ENCODE data around the gene ZNF595.
"Not testable (repeated sequence)": the region's sequence is repeated elsewhere in the genome, so short reads cannot be mapped to it uniquely, and the experiment has no call there.

Gene ZNF595

GRCh38 chr4:52804-53479, at the start of gene ZNF595:
Gene ZNF595 (plus strand): TSS chr4:53321. CDS start chr4:53489, 168 bp downstream.
- not testable (repeated sequence) for DNase-seq (ENCODE audit: low read depth)

GRCh38 chr4:9937-10870, 42.9 kb upstream of the ZNF595 start:
- DNase-seq (ENCODE audit: low read depth) = not testable (repeated sequence)

- not testable (repeated sequence) for DNase-seq (ENCODE audit: low read depth)
Observed at GRCh38 chr4:11095-11815, 41.9 kb upstream of the ZNF595 start.

GRCh38 chr4:11816-12417, 41.2 kb upstream of the ZNF595 start:
- DNase-seq (ENCODE audit: low read depth) = not testable (repeated sequence)

GRCh38 chr4:18128-18527, 35.0 kb upstream of the ZNF595 start:
- not testable (repeated sequence) for DNase-seq (ENCODE audit: low read depth)

GRCh38 chr4:18589-18988, 34.5 kb upstream of the ZNF595 start:
- DNase-seq (ENCODE audit: low read depth) = not testable (repeated sequence)

GRCh38 chr4:22882-23281, 30.2 kb upstream of the ZNF595 start:
- not testable (repeated sequence) for DNase-seq (ENCODE audit: low read depth)

- not testable (repeated sequence) for DNase-seq (ENCODE audit: low read depth)
Observed at GRCh38 chr4:24359-24758, 28.8 kb upstream of the ZNF595 start.

GRCh38 chr4:27501-27900, 25.6 kb upstream of the ZNF595 start:
- not testable (repeated sequence) for DNase-seq (ENCODE audit: low read depth)

- not testable (repeated sequence) for DNase-seq (ENCODE audit: low read depth)
Observed at GRCh38 chr4:28767-29542, 24.2 kb upstream of the ZNF595 start.

- DNase-seq (ENCODE audit: low read depth) = not testable (repeated sequence)
Observed at GRCh38 chr4:33314-33713, 19.8 kb upstream of the ZNF595 start.

- DNase-seq (ENCODE audit: low read depth) = not testable (repeated sequence)
Observed at GRCh38 chr4:36559-37415, 16.3 kb upstream of the ZNF595 start.

- DNase-seq (ENCODE audit: low read depth) = not testable (repeated sequence)
Observed at GRCh38 chr4:38202-38601, 14.9 kb upstream of the ZNF595 start.

- DNase-seq (ENCODE audit: low read depth) = not testable (repeated sequence)
Observed at GRCh38 chr4:43375-43774, 9.7 kb upstream of the ZNF595 start.

- not testable (repeated sequence) for DNase-seq (ENCODE audit: low read depth)
Observed at GRCh38 chr4:51253-51652, 1.9 kb upstream of the ZNF595 start.

- not testable (repeated sequence) for DNase-seq (ENCODE audit: low read depth)
Observed at GRCh38 chr4:51655-52277, 1.4 kb upstream of the ZNF595 start.

GRCh38 chr4:53521-53920, 400 bp downstream of the ZNF595 start:
- DNase-seq (ENCODE audit: low read depth) = not testable (repeated sequence)

- DNase-seq (ENCODE audit: low read depth) = not testable (repeated sequence)
Observed at GRCh38 chr4:64733-65132, 11.6 kb downstream of the ZNF595 start.

GRCh38 chr4:71830-72229, 18.7 kb downstream of the ZNF595 start:
- no peak for DNase-seq (ENCODE audit: low read depth)

- no peak for DNase-seq (ENCODE audit: low read depth)
Observed at GRCh38 chr4:85951-86350, 32.8 kb downstream of the ZNF595 start.
